ENCODE data around the gene C1QL2.

The C1QL2 gene

DNA sequence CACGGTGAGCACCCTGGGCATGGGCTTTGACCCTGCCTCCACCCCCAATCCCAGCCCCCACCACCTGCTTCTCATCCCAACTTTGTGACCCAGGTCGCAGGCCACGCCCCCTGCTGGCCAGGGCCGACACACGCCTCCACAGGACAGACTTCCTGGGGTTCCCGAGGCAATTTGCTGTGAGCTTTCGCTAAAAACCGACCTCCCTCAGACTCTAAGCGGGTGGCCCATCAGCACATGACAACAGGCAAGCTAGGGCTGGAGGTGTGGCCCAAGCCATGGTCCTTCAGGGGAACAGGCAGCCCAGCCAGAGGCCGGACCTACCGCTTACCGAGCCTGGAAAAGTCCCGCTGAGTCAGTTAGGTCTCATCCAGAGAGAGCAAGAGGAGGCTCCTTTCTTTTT lies 31.9 kb downstream of the C1QL2 start:
- peaks cover 0 to 19% (median 0%) of the 10 kb centered on the region in 3 experiments for H3K27me3 ChIP-seq (ENCODE audit: control insufficient read depth in 3 of 3, insufficient read depth in 3 of 3, low read depth in 1 of 3, low read length in 3 of 3)
- H3K79me1 ChIP-seq (ENCODE audit: low read depth, low read length), result no peaks in the 10 kb centered on the region
- H3K36me3 ChIP-seq (replicated peaks in 1 of 2; ENCODE audit: control insufficient read depth in 2 of 2, insufficient read depth in 2 of 2, low read length in 2 of 2), result no peaks in the 10 kb centered on the region
- no peak overlapping the region for H2BK15ac ChIP-seq (ENCODE audit: low read length)
- no peak overlapping the region for H2AK5ac ChIP-seq (ENCODE audit: low read depth, low read length)
- no peak overlapping the region for H4K91ac ChIP-seq (ENCODE audit: low read depth, low read length, poor library complexity)
- no peaks in the 10 kb centered on the region for H3K9me3 ChIP-seq (replicated peaks in 1 of 2; ENCODE audit: control insufficient read depth in 2 of 2, insufficient read depth in 1 of 2, low read depth in 1 of 2, low read length in 2 of 2)
- H2AFZ ChIP-seq (ENCODE audit: low read length), result no peak overlapping the region
- H2BK5ac ChIP-seq (ENCODE audit: low read length), result no peak overlapping the region
- no peak overlapping the region for H3K4me2 ChIP-seq (ENCODE audit: insufficient read depth, low read length, poor library complexity, severe bottlenecking)
- H3K4me3 ChIP-seq (ENCODE audit: low read length in 2 of 2), result no peak overlapping the region
- no peak overlapping the region for H4K8ac ChIP-seq (ENCODE audit: low read depth, low read length)
- H3K14ac ChIP-seq (ENCODE audit: low read length), result no peak overlapping the region
- no peak overlapping the region for H3K23ac ChIP-seq (ENCODE audit: low read depth, low read length, poor library complexity)
- no peak overlapping the region for H3K4ac ChIP-seq (ENCODE audit: low read length)
- peak; percentile 48 for DNase-seq (ENCODE audit: low spot score)
- no peak overlapping the region for H3K9ac ChIP-seq (ENCODE audit: low read depth, low read length, poor library complexity)
- peaks cover 0 to 2% of the 10 kb centered on the region in 2 donors for H3K4me1 ChIP-seq (ENCODE audit: control insufficient read depth in 2 of 2, insufficient read depth in 1 of 2, low read depth in 1 of 2, low read length in 2 of 2)
- H3K18ac ChIP-seq (ENCODE audit: low read length), result no peak overlapping the region
- WGBS, 2 donors (ENCODE audit: extremely low coverage in 2 of 2, insufficient read length in 2 of 2, insufficient replicate concordance in 1 of 2), result no CpG with 5 or more reads among the region's 13 CpGs
- no peak overlapping the region for H2BK12ac ChIP-seq (ENCODE audit: low read length)
- no peak overlapping the region for H2BK120ac ChIP-seq (ENCODE audit: low read depth, low read length)
- H3K27ac ChIP-seq (replicated peaks; ENCODE audit: low read length), result no peak overlapping the region

DNA sequence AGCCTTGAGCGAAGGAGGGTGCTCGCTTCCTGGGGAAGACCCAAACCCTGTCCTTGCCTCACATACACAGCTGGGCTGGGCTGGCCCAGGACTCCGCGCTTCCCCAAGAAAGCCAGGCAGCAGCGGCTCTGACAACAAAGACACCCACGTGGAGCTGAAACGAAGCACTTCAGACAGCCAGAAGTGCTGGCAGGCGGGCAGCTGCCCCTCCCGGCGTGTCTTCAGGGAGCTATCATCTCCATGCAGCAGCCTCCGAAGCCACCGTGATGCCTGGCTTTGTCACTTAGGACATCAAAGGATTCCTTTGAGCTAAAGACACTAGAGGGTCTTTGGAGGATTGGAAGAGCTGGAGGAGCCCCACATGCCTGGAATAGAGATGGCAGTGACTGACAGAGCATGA lies 35.2 kb downstream of the C1QL2 start:
- H4K8ac ChIP-seq (ENCODE audit: low read depth, low read length), result no peak overlapping the region
- H3K4me3 ChIP-seq (ENCODE audit: low read length in 2 of 2), result no peak overlapping the region
- no peak overlapping the region for H3K4ac ChIP-seq (ENCODE audit: low read length)
- H3K79me1 ChIP-seq (ENCODE audit: low read depth, low read length), result no peaks in the 10 kb centered on the region
- no peak overlapping the region for H2AFZ ChIP-seq (ENCODE audit: low read length)
- H2BK15ac ChIP-seq (ENCODE audit: low read length), result no peak overlapping the region
- H2BK120ac ChIP-seq (ENCODE audit: low read depth, low read length), result no peak overlapping the region
- no peak overlapping the region for H2AK5ac ChIP-seq (ENCODE audit: low read depth, low read length)
- H3K27ac ChIP-seq (replicated peaks; ENCODE audit: low read length), result no peak overlapping the region
- H3K4me2 ChIP-seq (ENCODE audit: insufficient read depth, low read length, poor library complexity, severe bottlenecking), result no peak overlapping the region
- no peak overlapping the region for H3K9ac ChIP-seq (ENCODE audit: low read depth, low read length, poor library complexity)
- peaks cover 0 to 15% (median 0%) of the 10 kb centered on the region in 3 experiments for H3K27me3 ChIP-seq (ENCODE audit: control insufficient read depth in 3 of 3, insufficient read depth in 3 of 3, low read depth in 1 of 3, low read length in 3 of 3)
- DNase-seq (ENCODE audit: low spot score), result no peak
- H3K36me3 ChIP-seq (replicated peaks in 1 of 2; ENCODE audit: control insufficient read depth in 2 of 2, insufficient read depth in 2 of 2, low read length in 2 of 2), result no peaks in the 10 kb centered on the region
- H3K14ac ChIP-seq (ENCODE audit: low read length), result no peak overlapping the region
- no peak overlapping the region for H3K23ac ChIP-seq (ENCODE audit: low read depth, low read length, poor library complexity)
- H2BK5ac ChIP-seq (ENCODE audit: low read length), result peak overlapping the region; percentile 42
- H2BK12ac ChIP-seq (ENCODE audit: low read length), result no peak overlapping the region
- no peak overlapping the region for H4K91ac ChIP-seq (ENCODE audit: low read depth, low read length, poor library complexity)
- H3K9me3 ChIP-seq (replicated peaks in 1 of 2; ENCODE audit: control insufficient read depth in 2 of 2, insufficient read depth in 1 of 2, low read depth in 1 of 2, low read length in 2 of 2), result no peaks in the 10 kb centered on the region
- no CpG with 5 or more reads among the region's 12 CpGs for WGBS, 2 donors (ENCODE audit: extremely low coverage in 2 of 2, insufficient read length in 2 of 2, insufficient replicate concordance in 1 of 2)
- H3K18ac ChIP-seq (ENCODE audit: low read length), result no peak overlapping the region
- peaks cover 0 to 2% of the 10 kb centered on the region in 2 donors for H3K4me1 ChIP-seq (ENCODE audit: control insufficient read depth in 2 of 2, insufficient read depth in 1 of 2, low read depth in 1 of 2, low read length in 2 of 2)

GRCh38 chr2:119122663-119123062 lies 35.9 kb downstream of the C1QL2 start:
- Histone ChIP-seq H3K27ac (replicated peaks; ENCODE audit: low read length) (no peak overlapping the region), H2BK5ac (ENCODE audit: low read length) (no peak overlapping the region), H3K36me3 (replicated peaks in 1 of 2; ENCODE audit: control insufficient read depth in 2 of 2, insufficient read depth in 2 of 2, low read length in 2 of 2) (no peaks in the 10 kb centered on the region), H3K9me3 (replicated peaks in 1 of 2; ENCODE audit: control insufficient read depth in 2 of 2, insufficient read depth in 1 of 2, low read depth in 1 of 2, low read length in 2 of 2) (no peaks in the 10 kb centered on the region), H2BK120ac (ENCODE audit: low read depth, low read length) (no peak overlapping the region), H3K27me3 (ENCODE audit: control insufficient read depth in 3 of 3, insufficient read depth in 3 of 3, low read depth in 1 of 3, low read length in 3 of 3) (peaks cover 0 to 15% (median 0%) of the 10 kb centered on the region in 3 experiments), H2BK15ac (ENCODE audit: low read length) (no peak overlapping the region), H3K9ac (ENCODE audit: low read depth, low read length, poor library complexity) (no peak overlapping the region), H4K8ac (ENCODE audit: low read depth, low read length) (no peak overlapping the region), H3K14ac (ENCODE audit: low read length) (no peak overlapping the region), H3K79me1 (ENCODE audit: low read depth, low read length) (peaks cover under 1% of the 10 kb centered on the region), H3K4me1 (ENCODE audit: control insufficient read depth in 2 of 2, insufficient read depth in 1 of 2, low read depth in 1 of 2, low read length in 2 of 2) (peaks cover 0 to 2% of the 10 kb centered on the region in 2 donors), H3K4ac (ENCODE audit: low read length) (no peak overlapping the region), H2AFZ (ENCODE audit: low read length) (no peak overlapping the region), H3K23ac (ENCODE audit: low read depth, low read length, poor library complexity) (no peak overlapping the region), H4K91ac (ENCODE audit: low read depth, low read length, poor library complexity) (no peak overlapping the region), H3K4me3 (ENCODE audit: low read length in 2 of 2) (no peak overlapping the region), H2AK5ac (ENCODE audit: low read depth, low read length) (no peak overlapping the region), H3K18ac (ENCODE audit: low read length) (no peak overlapping the region), H3K4me2 (ENCODE audit: insufficient read depth, low read length, poor library complexity, severe bottlenecking) (no peak overlapping the region), H2BK12ac (ENCODE audit: low read length) (no peak overlapping the region)
- no CpG with 5 or more reads among the region's 5 CpGs for WGBS, 2 donors (ENCODE audit: extremely low coverage in 2 of 2, insufficient read length in 2 of 2, insufficient replicate concordance in 1 of 2)
- no peak for DNase-seq (ENCODE audit: low spot score)

DNA sequence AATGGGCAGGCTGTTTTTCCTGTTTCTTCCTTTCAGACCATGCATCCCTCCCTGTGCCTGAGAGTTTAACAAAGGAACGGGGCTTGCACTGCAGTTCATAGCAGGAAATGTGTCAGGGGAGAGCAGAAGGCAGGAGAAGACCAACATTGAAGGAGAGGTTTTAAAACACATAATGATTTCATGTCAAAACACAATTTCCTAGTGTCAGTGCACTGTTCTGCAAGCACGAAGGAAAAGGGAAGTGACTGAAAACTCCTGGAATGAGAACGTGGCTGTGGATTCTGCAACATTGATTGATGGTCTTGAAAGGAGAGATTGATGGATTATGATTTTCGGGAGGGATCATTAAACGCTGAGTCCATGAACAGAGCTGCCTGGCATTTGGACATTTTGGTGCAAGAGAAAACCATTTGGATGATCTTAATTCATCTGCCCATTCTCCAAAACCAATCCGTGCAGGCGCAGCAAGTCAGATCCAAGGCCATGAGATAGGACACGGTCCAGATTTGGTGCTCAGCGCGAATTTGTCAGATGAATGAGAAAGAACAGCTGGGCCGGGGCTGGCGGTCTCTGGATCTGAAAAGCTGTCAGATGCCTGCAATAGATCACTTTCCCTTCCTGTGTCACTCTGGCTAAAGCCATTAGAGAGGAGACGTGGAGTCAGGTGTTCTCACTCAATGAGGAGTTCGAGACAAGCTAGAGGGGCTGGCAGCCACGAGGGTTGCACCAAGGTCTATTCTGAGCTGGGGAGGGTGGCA lies 38.4 kb downstream of the C1QL2 start:
- H2BK120ac ChIP-seq (ENCODE audit: low read depth, low read length), result no peak overlapping the region
- no peak overlapping the region for H3K4me2 ChIP-seq (ENCODE audit: insufficient read depth, low read length, poor library complexity, severe bottlenecking)
- no peak overlapping the region for H2BK12ac ChIP-seq (ENCODE audit: low read length)
- WGBS, 2 donors (ENCODE audit: extremely low coverage in 2 of 2, insufficient read length in 2 of 2, insufficient replicate concordance in 1 of 2), result no CpG with 5 or more reads among the region's 15 CpGs
- H2AFZ ChIP-seq (ENCODE audit: low read length), result no peak overlapping the region
- DNase-seq (ENCODE audit: low spot score), result no peak
- peaks cover 0 to 2% of the 10 kb centered on the region in 2 donors for H3K4me1 ChIP-seq (ENCODE audit: control insufficient read depth in 2 of 2, insufficient read depth in 1 of 2, low read depth in 1 of 2, low read length in 2 of 2)
- H3K14ac ChIP-seq (ENCODE audit: low read length), result no peak overlapping the region
- H3K4me3 ChIP-seq (ENCODE audit: low read length in 2 of 2), result no peak overlapping the region
- H3K27ac ChIP-seq (replicated peaks; ENCODE audit: low read length), result no peak overlapping the region
- H2BK5ac ChIP-seq (ENCODE audit: low read length), result no peak overlapping the region
- H4K91ac ChIP-seq (ENCODE audit: low read depth, low read length, poor library complexity), result no peak overlapping the region
- no peaks in the 10 kb centered on the region for H3K36me3 ChIP-seq (replicated peaks in 1 of 2; ENCODE audit: control insufficient read depth in 2 of 2, insufficient read depth in 2 of 2, low read length in 2 of 2)
- no peaks in the 10 kb centered on the region for H3K9me3 ChIP-seq (replicated peaks in 1 of 2; ENCODE audit: control insufficient read depth in 2 of 2, insufficient read depth in 1 of 2, low read depth in 1 of 2, low read length in 2 of 2)
- H3K4ac ChIP-seq (ENCODE audit: low read length), result no peak overlapping the region
- no peak overlapping the region for H2AK5ac ChIP-seq (ENCODE audit: low read depth, low read length)
- H3K79me1 ChIP-seq (ENCODE audit: low read depth, low read length), result peaks cover 2% of the 10 kb centered on the region
- H3K9ac ChIP-seq (ENCODE audit: low read depth, low read length, poor library complexity), result no peak overlapping the region
- no peak overlapping the region for H4K8ac ChIP-seq (ENCODE audit: low read depth, low read length)
- no peak overlapping the region for H3K23ac ChIP-seq (ENCODE audit: low read depth, low read length, poor library complexity)
- H3K27me3 ChIP-seq (ENCODE audit: control insufficient read depth in 3 of 3, insufficient read depth in 3 of 3, low read depth in 1 of 3, low read length in 3 of 3), result peaks cover 0 to 20% (median 0%) of the 10 kb centered on the region in 3 experiments
- no peak overlapping the region for H2BK15ac ChIP-seq (ENCODE audit: low read length)
- H3K18ac ChIP-seq (ENCODE audit: low read length), result no peak overlapping the region

Measured in neuronal stem cell (in vitro differentiated cells).